Measurements from ENCODE around the gene ARL13A. TPM values are rescaled to one million over a fixed set of nuclear protein-coding genes. Genes with fewer than 3 reads are reported as not detected.

The ARL13A gene
- total RNA-seq, 1 experiment from 2014 or later, result not detected

- CTCF ChIA-PET, result no interaction called here
- no peaks in the 10 kb centered on the region for H4K20me1 ChIP-seq (ENCODE audit: insufficient read depth)
- no peak overlapping the region for H3K27ac ChIP-seq (ENCODE audit: low read depth, low read length)
- no peak overlapping the region for H3K9ac ChIP-seq (ENCODE audit: low read length)
- RAD21 ChIA-PET (ENCODE audit: low non-redundant PET in 1 of 2, low total read pairs in 2 of 2, uncharacterized antibody in 2 of 2, unreplicated experiment in 2 of 2), result no interaction called here
- no TSS peak for BruUV-seq (replicated peaks)
- no peak for ATAC-seq
- no peak overlapping the region for H3K4me2 ChIP-seq (ENCODE audit: low read length)
- intact Hi-C loops (cut with micrococcal nuclease), result no loop called here
- no peak overlapping the region for H2AFZ ChIP-seq (ENCODE audit: low read depth, low read length, poor library complexity, severe bottlenecking)
- no peaks in the 10 kb centered on the region; a peak in 1 of 4 replicates for H3K36me3 ChIP-seq (ENCODE audit: control insufficient read depth in 1 of 2, insufficient read depth in 2 of 2, low read length in 2 of 2)
- H3K4me1 ChIP-seq (ENCODE audit: control insufficient read depth in 1 of 2, insufficient read depth in 2 of 2, low read length in 2 of 2), result no peaks in the 10 kb centered on the region
- no peaks in the 10 kb centered on the region for H3K9me3 ChIP-seq (ENCODE audit: control insufficient read depth in 1 of 2, insufficient read depth in 1 of 2, low read depth in 1 of 2, low read length in 2 of 2)
- H3K9me2 ChIP-seq (ENCODE audit: insufficient read depth), result no peaks in the 10 kb centered on the region
- DNase-seq (ENCODE audit: low read depth, low spot score), result no peak
- TF ChIP-seq REST (IDR thresholded peaks at IDR 0.05; ENCODE audit: low read depth) (no peak), EZH2phosphoT487 (IDR thresholded peaks at IDR 0.05; ENCODE audit: borderline replicate concordance) (no peak), TCF7L2 (IDR thresholded peaks at IDR 0.05; ENCODE audit: borderline replicate concordance, extremely low read depth, insufficient read depth, insufficient read length) (no peak), CEBPB (IDR thresholded peaks at IDR 0.05; ENCODE audit: low read depth) (no peak), MAX (IDR thresholded peaks at IDR 0.05) (no peak), ZFX (IDR thresholded peaks at IDR 0.05) (no peak), FOSL1 (IDR thresholded peaks at IDR 0.05; ENCODE audit: low read depth) (no peak), CBX3 (IDR thresholded peaks at IDR 0.05; ENCODE audit: low read depth) (no peak), SIN3A (IDR thresholded peaks at IDR 0.05; ENCODE audit: low read depth) (no peak), POLR2A (IDR thresholded peaks at IDR 0.05; ENCODE audit: borderline replicate concordance, extremely low read depth, insufficient read depth, insufficient read length) (no peak), POLR2AphosphoS5 (IDR thresholded peaks at IDR 0.05; ENCODE audit: low read depth, low read length) (no peak), YY1 (IDR thresholded peaks at IDR 0.05; ENCODE audit: extremely low read depth, insufficient replicate concordance, low read depth, low read length) (no peak), JUND (IDR thresholded peaks at IDR 0.05) (no peak), ELF1 (IDR thresholded peaks at IDR 0.05; ENCODE audit: borderline replicate concordance, low read depth) (no peak)
- TF ChIP-seq, protein P1, sequence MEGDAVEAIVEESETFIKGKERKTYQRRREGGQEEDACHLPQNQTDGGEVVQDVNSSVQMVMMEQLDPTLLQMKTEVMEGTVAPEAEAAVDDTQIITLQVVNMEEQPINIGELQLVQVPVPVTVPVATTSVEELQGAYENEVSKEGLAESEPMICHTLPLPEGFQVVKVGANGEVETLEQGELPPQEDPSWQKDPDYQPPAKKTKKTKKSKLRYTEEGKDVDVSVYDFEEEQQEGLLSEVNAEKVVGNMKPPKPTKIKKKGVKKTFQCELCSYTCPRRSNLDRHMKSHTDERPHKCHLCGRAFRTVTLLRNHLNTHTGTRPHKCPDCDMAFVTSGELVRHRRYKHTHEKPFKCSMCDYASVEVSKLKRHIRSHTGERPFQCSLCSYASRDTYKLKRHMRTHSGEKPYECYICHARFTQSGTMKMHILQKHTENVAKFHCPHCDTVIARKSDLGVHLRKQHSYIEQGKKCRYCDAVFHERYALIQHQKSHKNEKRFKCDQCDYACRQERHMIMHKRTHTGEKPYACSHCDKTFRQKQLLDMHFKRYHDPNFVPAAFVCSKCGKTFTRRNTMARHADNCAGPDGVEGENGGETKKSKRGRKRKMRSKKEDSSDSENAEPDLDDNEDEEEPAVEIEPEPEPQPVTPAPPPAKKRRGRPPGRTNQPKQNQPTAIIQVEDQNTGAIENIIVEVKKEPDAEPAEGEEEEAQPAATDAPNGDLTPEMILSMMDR (IDR thresholded peaks at IDR 0.05 in 2 of 3, conservative IDR thresholded peaks at IDR 0.05 in 1 of 3; ENCODE audit: borderline replicate concordance in 1 of 3, insufficient read depth in 1 of 3, low read depth in 2 of 3, low read length in 2 of 3), result no peak
- POLR2A ChIA-PET, result no interaction called here
- H3K79me2 ChIP-seq (ENCODE audit: insufficient read depth, low read length), result no peaks in the 10 kb centered on the region
- H3K4me3 ChIP-seq (replicated peaks in 1 of 2; ENCODE audit: low read depth in 1 of 2, low read length in 2 of 2), result no peak overlapping the region
- no peaks in the 10 kb centered on the region for H3K27me3 ChIP-seq (ENCODE audit: insufficient read depth, low read length)
These were observed 60.2 kb downstream of the ARL13A start for GRCh38 chrX:101029665-101030064.
